HepG2 (cell line): Measurements from ENCODE around the gene RPS6KB1. TPM values are rescaled to one million over a fixed set of nuclear protein-coding genes. Genes with fewer than 3 reads are reported as not detected.

Experiments
- ARID5B ChIP-seq: IDR thresholded peaks from 2 replicates; pipeline ENCODE4 v1.4.0; 2020; ENCODE audit warnings: mild to moderate bottlenecking, missing genetic modification reagents
- ATF6 ChIP-seq: sonication (generic); formaldehyde crosslinking; conservative IDR thresholded peaks from 2 replicates; pipeline ENCODE4 v1.4.0; 2020; ENCODE audit warnings: missing genetic modification reagents
- DMAP1 ChIP-seq: IDR thresholded peaks from 2 replicates; pipeline ENCODE4 v1.6.1; 2016
- DR1 ChIP-seq: sonication (generic); formaldehyde crosslinking; IDR thresholded peaks from 2 replicates; pipeline ENCODE4 v1.8.0; 2021; ENCODE audit warnings: mild to moderate bottlenecking, missing genetic modification reagents, inconsistent platforms
- FOXM1 ChIP-seq: sonication (generic); formaldehyde crosslinking; IDR thresholded peaks from 2 replicates; pipeline ENCODE4 v1.5.0; 2020; ENCODE audit warnings: missing genetic modification reagents
- PRPF4 ChIP-seq: fragments of 200-400 bp; formaldehyde crosslinking; IDR thresholded peaks from 2 replicates; pipeline ENCODE4 v1.6.1; 2016; ENCODE audit warnings: low read length, low read depth; ENCODE audit not compliant: poor library complexity, severe bottlenecking
- SUZ12 ChIP-seq: fragments of 150-350 bp; IDR thresholded peaks from 2 replicates; pipeline ENCODE4 v1.6.1; 2014; ENCODE audit warnings: low read depth, low read length
- YEATS2 ChIP-seq: sonication (generic); formaldehyde crosslinking; IDR thresholded peaks from 2 replicates; pipeline ENCODE4 v1.4.0; 2020; ENCODE audit warnings: missing genetic modification reagents, borderline replicate concordance
- ZBTB40 ChIP-seq, 2 experiments: fragments of 450-650 bp in 1 of 2; sonication (generic) in 1 of 2; formaldehyde crosslinking in 1 of 2; IDR thresholded peaks; 2 replicates each; pipeline versions ENCODE4 v1.6.1 to v1.8.0; 2016 to 2022; ENCODE audit warnings: antibody characterized with exemption in 1 of 2, mild to moderate bottlenecking in 1 of 2, missing genetic modification reagents in 1 of 2
- ZFYVE20 ChIP-seq: sonication (generic); formaldehyde crosslinking; IDR thresholded peaks from 2 replicates; pipeline ENCODE4 v1.8.0; 2023; ENCODE audit warnings: low read depth, mild to moderate bottlenecking, moderate library complexity, missing genetic modification reagents, borderline replicate concordance
- ZNF589 ChIP-seq: sonication (generic); formaldehyde crosslinking; conservative IDR thresholded peaks from 2 replicates; pipeline ENCODE4 v1.8.0; 2022; ENCODE audit warnings: mild to moderate bottlenecking, moderate library complexity, missing genetic modification reagents
- polyA plus RNA-seq, 8 experiments: library from polyadenylated mRNA; depleted of rRNA in 3 of 8; stranded (reverse) in 7 of 8; unstranded in 1 of 8; fragments of >200 nt; fragmentation: Illumina TruSeq in 4 of 8; extraction: Trizol in 4 of 8; gene quantifications; 2 replicates each; pipeline versions ENCODE4 v1.2.1 to v1.2.3, GENCODE V29; 2011 to 2016; ENCODE audit warnings: low read depth in 4 of 8, missing spikeins in 1 of 8, mixed read lengths in 1 of 8; ENCODE audit not compliant: insufficient read depth in 1 of 8
- total RNA-seq, 5 experiments: library from RNA; depleted of rRNA; stranded (reverse); fragments of >200 nt; fragmentation: Illumina TruSeq; extraction: Trizol; gene quantifications; 2 replicates each; pipeline ENCODE4 v1.2.3, GENCODE V29; 2016; ENCODE audit warnings: low read depth in 1 of 5

The RPS6KB1 gene
- total and polyA plus RNA-seq, 2 of the 13 experiments (the other 11 are each of a cell fraction or from before 2014, with no cell fraction given), result 16.5 to 42.2 TPM

GRCh38 chr17:59853168-59853918 lies 39.6 kb upstream of the RPS6KB1 start (continued):
- TF ChIP-seq FOXM1 (CRISPR knock-in tag) (no peak), ARID5B (CRISPR knock-in tag) (peak; percentile 97; the same call in 1 of the 2 replicates), SUZ12 (no peak), ZFYVE20 (CRISPR knock-in tag) (no peak), ZBTB40 (IDR thresholded peaks at IDR 0.05) (0 out of 2 replicates have a peak, but pooled peaks have one; percentile 6), ZBTB40 (CRISPR knock-in tag; IDR thresholded peaks at IDR 0.05) (no peak; the same call in 1 of the 2 replicates), PRPF4 (no peak), DMAP1 (CRISPR knock-in tag) (peak; percentile 76; the same call in 1 of the 2 replicates), ZNF589 (CRISPR knock-in tag) (no peak; the same call in 1 of the 2 replicates), ATF6 (CRISPR knock-in tag) (no peak), DR1 (CRISPR knock-in tag) (peak; percentile 43; the same call in 1 of the 2 replicates), YEATS2 (peak; percentile 74; the same call in 1 of the 2 replicates)
